HG03039 (cell line): ENCODE results near the gene DOC2A.
A peak's percentile ranks its signal among the peaks of the same experiment; 100 is the strongest.

Experiments used
- ATAC-seq: cut with Tn5 transposase; IDR thresholded peaks from one replicate; pipeline ENCODE4 v1.9.1; 2021; ENCODE audit warnings: mild to moderate bottlenecking, moderate library complexity; ENCODE audit not compliant: unreplicated experiment

Gene DOC2A

DNA sequence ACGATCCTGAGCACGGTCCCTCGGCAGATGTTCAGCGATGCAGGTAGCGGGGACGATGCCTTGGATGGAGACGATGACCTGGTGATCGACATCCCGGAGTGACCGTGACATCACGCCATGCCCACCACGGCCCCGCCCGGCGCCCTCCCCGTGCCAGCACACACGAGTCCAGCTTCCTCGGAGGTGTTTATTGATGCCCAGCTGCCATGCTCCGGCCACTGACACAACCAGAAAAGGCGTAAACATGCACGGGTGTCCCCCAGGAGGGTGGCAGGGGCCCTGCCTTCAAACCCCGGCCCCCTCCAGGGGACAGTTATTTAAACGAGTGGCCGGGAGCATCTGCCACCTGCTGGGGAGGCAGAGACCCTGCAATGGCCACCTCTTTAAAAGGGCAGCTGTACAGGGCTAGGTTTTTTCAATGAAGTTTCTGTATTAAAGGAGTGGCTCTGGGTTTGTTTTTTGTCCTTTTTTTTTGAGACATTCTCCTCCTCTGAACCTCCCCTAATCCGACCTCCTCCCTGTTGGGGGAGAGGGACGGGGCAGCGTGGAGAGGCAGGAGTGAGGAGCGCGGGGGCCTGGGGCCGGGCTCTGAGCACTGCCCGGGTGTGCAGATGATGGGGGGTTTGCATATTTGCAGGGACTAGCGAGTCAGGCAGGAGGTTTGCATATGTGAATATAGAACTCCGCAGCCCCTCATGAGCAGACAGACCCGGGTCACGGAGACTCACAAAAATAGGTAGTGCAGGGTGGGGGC, 5.3 kb downstream of the DOC2A start:
- no peak for ATAC-seq

DNA sequence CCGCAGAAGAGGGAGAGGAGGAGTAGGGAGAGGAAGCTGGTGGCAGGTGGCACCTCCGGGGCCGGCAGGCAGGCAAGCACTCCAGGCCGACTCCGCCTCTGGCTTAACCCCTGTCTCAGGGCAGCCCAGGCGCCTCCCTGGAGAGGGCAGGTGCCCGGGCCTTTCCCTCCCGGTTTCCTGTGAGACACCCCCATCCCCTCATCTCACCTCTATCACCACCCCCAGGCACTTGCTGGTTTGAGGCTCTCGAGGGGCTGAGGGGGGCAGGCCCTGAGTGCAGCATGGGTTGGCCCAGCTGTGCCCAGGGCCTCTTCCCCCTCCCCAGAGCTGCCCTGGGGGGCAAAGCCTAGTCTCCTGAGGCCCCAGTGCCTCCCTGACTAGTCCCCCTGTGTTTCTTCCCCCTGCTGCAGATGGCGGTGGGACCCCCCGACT, 6.0 kb downstream of the DOC2A start:
- no peak for ATAC-seq

- ATAC-seq = no peak
Observed at GRCh38 chr16:30004424-30004776, 6.4 kb downstream of the DOC2A start.

DNA sequence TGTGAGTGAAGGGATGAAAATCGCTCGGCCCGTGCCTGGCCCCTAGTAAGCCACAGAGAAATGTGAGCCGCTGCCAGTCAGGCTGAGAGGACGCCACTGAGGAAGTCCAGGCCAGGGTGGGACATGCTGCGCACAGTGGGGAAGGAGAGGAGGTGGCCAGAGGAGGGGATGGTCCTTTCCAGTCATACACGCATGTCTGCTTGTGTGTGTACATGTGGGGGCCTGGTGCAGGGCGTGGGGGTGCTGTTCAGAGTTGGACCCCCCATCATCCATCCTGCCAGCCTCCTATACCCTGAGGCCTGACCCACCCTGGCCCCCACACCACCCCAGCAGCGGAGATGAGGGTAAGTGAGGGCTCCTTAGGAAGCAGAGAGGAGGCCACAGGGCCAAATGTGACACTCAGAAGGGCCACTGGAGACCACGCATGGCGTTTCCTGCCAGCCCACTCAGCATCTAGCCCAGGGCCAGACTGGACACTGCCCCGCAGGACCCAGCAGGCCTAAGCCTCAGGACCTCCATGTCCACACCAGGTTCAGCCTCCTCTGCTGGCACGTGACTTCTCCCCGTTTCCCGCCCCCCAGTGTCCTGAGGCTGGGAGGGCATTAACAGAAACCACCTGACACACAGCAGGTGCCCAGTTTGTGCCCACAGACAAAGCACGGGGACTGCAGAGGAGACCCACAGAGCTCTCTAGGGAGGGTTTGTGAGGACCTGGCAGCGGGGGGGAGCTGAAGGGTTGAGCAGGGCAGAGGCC, 7.0 kb downstream of the DOC2A start:
- ATAC-seq = no peak

GRCh38 chr16:30002614-30003346, 8.0 kb downstream of the DOC2A start:
- no peak for ATAC-seq

DNA sequence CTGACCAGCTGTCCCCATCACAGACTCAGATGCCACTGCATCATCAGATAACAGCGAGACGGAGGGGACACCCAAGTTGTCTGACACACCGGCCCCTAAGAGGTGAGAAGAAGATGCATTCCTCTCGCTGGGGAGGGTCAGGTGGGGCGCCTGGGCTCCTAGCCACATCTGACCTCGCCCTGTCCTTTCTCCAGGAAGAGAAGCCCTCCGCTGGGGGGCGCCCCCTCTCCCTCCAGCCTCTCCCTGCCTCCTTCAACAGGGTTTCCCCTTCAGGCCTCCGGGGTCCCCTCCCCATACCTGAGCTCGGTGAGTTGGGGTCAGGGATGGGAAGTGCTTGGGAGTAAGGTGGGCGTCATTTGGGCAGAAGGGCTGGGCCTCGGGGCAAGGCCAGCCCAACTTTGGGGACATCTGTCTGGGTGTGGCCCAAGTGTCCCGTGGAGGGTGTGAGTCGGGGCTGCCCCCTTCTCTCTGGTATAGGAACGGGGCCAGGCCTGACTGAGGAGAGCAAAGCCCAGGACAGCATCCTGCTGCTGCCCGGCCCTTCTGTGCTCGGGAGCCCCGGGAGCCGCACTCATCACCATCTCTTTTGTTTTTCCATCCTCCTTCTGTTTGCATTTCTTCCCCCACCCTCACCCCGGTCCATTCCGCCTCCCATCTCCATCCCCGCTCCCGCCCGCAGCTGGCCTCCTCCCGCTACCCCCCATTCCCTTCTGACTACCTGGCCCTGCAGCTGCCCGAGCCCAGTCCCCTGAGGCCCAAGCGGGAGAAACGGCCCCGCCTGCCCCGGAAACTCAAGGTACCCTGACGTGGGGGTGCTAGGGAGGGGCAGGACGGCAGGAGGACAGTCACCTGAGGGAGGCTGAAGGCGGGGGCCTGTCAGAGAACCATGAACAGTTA, 9.8 kb downstream of the DOC2A start:
- ATAC-seq = no peak

- ATAC-seq = no peak
Observed at GRCh38 chr16:29999605-30000004, 11.2 kb downstream of the DOC2A start.

DNA sequence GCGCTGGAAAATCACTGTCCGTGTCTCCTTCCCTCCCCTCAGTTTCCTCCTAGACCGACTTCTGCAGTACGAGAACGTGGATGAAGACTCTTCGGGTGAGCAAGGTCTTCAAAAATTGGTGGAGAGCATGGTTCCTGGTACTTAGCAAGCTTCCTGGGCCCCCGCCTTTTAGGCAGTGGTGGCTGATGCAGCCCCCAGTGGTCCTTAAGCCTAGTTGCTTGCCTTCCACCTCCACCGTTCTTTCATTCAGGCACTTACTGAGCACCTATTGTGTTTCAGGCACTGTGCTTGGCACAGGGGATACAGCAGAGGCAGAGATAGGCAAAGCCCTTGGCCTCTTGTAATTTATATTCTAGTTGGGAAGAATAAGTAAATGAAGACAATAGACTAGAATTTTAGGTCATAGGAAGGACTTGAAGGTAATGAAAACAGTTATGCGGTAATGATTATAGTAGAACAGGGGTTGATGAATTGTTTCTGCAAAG, 14.0 kb downstream of the DOC2A start:
- ATAC-seq = no peak

- peak; percentile 83 for ATAC-seq
Observed at GRCh38 chr16:29995911-29996765, 14.7 kb downstream of the DOC2A start, which contains the start of gene INO80E. INO80E (plus strand) TSS chr16:29996241; CDS start chr16:29996311, 70 bp downstream.

GRCh38 chr16:29995324-29995910, 15.4 kb downstream of the DOC2A start, which contains the start of gene HIRIP3:
HIRIP3 (minus strand) TSS chr16:29995617; CDS start chr16:29995605, 12 bp downstream.
- peak; percentile 43 for ATAC-seq

GRCh38 chr16:29994600-29995323, 16.1 kb downstream of the DOC2A start:
- peak; percentile 23 for ATAC-seq

DNA sequence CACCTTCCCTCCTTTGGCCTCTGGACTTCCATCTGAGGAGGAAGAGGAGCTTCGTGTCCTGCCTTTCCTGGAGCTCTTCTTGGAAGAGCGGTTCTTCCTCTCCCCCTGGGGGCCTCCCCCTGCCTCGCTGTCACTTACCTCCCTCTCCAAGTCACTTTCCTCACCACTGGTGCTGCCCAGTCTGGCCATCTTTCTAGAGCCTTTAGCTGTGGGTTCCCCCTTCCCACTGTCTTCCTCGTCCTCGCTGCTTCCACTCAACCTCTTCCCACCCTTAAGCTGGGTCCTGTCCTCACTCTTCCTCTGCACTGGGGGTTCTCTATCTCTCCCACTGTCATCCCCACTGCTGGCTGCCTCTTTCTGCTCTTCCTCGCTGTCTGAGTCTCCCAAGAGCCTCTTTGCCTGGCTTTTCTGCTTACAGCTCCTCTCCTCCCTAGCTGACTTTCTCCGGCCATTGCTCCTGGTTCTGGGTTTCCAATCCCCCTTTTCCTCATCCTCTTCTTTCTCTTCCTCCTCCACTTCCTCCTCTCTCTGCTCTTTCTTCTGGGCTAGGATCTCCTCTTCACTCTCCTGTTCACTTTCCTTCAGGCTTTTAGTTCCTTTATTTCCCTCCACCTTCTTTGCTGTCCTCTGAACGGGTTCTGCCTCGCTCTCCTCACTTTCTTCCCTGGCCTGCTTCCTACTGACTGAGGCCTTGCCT, 16.8 kb downstream of the DOC2A start:
- no peak for ATAC-seq

DNA sequence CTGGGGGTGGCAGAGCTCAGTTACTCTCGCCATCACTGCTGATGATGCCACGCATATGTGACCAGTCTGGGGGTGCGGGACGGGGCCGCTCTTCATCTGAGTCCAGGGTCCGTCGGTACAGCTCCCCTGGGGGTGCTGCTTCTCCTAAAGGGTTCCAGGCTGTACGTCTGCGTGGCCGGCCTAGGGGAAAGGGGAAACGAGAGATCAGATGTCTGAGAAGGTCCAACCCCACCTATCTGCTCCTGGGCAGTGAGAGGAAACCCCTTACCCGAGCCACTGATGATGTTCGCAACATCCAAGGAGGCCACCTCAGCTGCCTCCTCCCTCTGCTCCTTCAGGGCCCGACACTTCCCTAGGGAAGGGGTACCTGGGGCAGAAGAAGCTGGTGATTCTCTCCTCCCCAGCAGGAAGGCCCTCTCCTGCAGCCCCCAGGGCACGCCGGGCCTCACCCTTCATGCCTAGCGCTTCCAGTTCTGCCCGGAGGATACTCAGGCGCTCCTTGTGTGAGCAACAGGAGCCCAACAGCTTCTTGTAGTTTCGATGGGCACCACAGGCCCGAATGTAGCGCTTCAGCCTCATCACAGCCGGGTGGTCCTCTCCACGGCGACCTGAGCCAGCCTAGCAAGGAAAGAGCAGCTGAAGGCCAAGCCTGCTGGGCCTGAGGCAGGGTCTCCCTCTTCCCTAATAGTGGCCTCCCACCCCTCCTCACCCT, 17.5 kb downstream of the DOC2A start:
- ATAC-seq = no peak

- no peak for ATAC-seq
Observed at GRCh38 chr16:29992344-29992967, 18.4 kb downstream of the DOC2A start.

- ATAC-seq = no peak
Observed at GRCh38 chr16:29991571-29991904, 19.3 kb downstream of the DOC2A start.

GRCh38 chr16:29990883-29991570, 19.8 kb downstream of the DOC2A start:
- ATAC-seq = no peak
